ENCODE measurements around the gene NSMCE1. TPM values are rescaled to one million over a fixed set of nuclear protein-coding genes. Genes with fewer than 3 reads are reported as not detected.

The NSMCE1 gene
- total RNA-seq, 1 donor from 2014 or later, result 25.8 TPM

GRCh38 chr16:27311448-27311830 is 42.9 kb upstream of the NSMCE1 start:
- no peak overlapping the region for H3K27ac Mint-ChIP-seq
- peaks cover 39% of the 10 kb centered on the region for H3K27me3 Mint-ChIP-seq (ENCODE audit: low read depth)
- DNase-seq (ENCODE audit: low spot score in 2 of 2, unreplicated experiment in 2 of 2), result no peak
- no peaks in the 10 kb centered on the region for H3K4me1 Mint-ChIP-seq
- no peak overlapping the region for H3K4me3 Mint-ChIP-seq
- H3K9me3 Mint-ChIP-seq, result peaks cover 6% of the 10 kb centered on the region
- TF ChIP-seq CTCF (IDR thresholded peaks at IDR 0.05; ENCODE audit: unreplicated experiment), result no peak
- no peaks in the 10 kb centered on the region for H3K36me3 Mint-ChIP-seq

GRCh38 chr16:27310576-27311447 is 42.2 kb upstream of the NSMCE1 start:
- DNase-seq (ENCODE audit: low spot score in 2 of 2, unreplicated experiment in 2 of 2), result no peak
- no peak overlapping the region for H3K27ac Mint-ChIP-seq
- no peaks in the 10 kb centered on the region for H3K4me1 Mint-ChIP-seq
- H3K9me3 Mint-ChIP-seq, result peaks cover 9% of the 10 kb centered on the region
- H3K4me3 Mint-ChIP-seq, result no peak overlapping the region
- H3K27me3 Mint-ChIP-seq (ENCODE audit: low read depth), result peaks cover 38% of the 10 kb centered on the region
- TF ChIP-seq CTCF (IDR thresholded peaks at IDR 0.05; ENCODE audit: unreplicated experiment), result no peak
- H3K36me3 Mint-ChIP-seq, result no peaks in the 10 kb centered on the region

DNA sequence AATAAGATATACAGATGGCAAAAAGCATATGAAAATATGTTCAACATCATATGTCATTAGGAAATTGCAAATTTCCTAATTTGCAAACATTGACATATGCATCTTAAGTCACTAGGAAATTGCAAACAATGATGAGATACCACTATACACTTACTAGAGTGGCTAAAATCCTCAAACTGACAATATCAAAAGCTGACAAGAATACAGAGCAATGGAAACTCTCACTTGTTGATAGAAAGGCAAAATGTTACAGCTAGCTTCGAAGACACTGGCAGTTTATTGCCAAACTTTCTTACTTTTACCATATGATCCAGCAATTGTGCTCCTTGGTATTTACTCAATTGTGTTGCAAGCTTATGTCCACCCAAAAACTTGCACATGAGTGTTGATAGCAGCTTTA is 40.2 kb upstream of the NSMCE1 start:
- Mint-ChIP-seq H3K4me3 (no peak overlapping the region), H3K27me3 (ENCODE audit: low read depth) (peaks cover 25% of the 10 kb centered on the region), H3K4me1 (no peaks in the 10 kb centered on the region), H3K27ac (no peak overlapping the region), H3K36me3 (no peaks in the 10 kb centered on the region), H3K9me3 (peaks cover 11% of the 10 kb centered on the region)
- TF ChIP-seq CTCF (IDR thresholded peaks at IDR 0.05; ENCODE audit: unreplicated experiment), result no peak
- DNase-seq (ENCODE audit: low spot score in 2 of 2, unreplicated experiment in 2 of 2), result no peak

GRCh38 chr16:27305839-27306442 is 37.4 kb upstream of the NSMCE1 start:
- Mint-ChIP-seq H3K4me3 (no peak overlapping the region), H3K27me3 (ENCODE audit: low read depth) (peaks cover 12% of the 10 kb centered on the region), H3K4me1 (no peaks in the 10 kb centered on the region), H3K36me3 (no peaks in the 10 kb centered on the region), H3K27ac (no peak overlapping the region), H3K9me3 (peaks cover 11% of the 10 kb centered on the region)
- no peak for TF ChIP-seq CTCF (IDR thresholded peaks at IDR 0.05; ENCODE audit: unreplicated experiment)
- DNase-seq (ENCODE audit: low spot score in 2 of 2, unreplicated experiment in 2 of 2), result no peak

- Mint-ChIP-seq H3K4me3 (no peak overlapping the region), H3K36me3 (no peaks in the 10 kb centered on the region), H3K27ac (no peak overlapping the region), H3K4me1 (no peaks in the 10 kb centered on the region), H3K27me3 (ENCODE audit: low read depth) (peaks cover 5% of the 10 kb centered on the region), H3K9me3 (peaks cover 11% of the 10 kb centered on the region)
- no peak for TF ChIP-seq CTCF (IDR thresholded peaks at IDR 0.05; ENCODE audit: unreplicated experiment)
- DNase-seq (ENCODE audit: low spot score in 2 of 2, unreplicated experiment in 2 of 2), result no peak
Measured at GRCh38 chr16:27304881-27305745, 36.5 kb upstream of the NSMCE1 start.

Data from mesothelial cell of epicardium (in vitro differentiated cells).